ENCODE data around the gene ADK. TPM values are rescaled to one million over a fixed set of nuclear protein-coding genes. Genes with fewer than 3 reads are reported as not detected.

The ADK gene
- total and polyA plus RNA-seq, 2 of the 13 experiments (the other 11 are each of a cell fraction or from before 2014, with no cell fraction given): 48.6 to 79.1 TPM

DNA sequence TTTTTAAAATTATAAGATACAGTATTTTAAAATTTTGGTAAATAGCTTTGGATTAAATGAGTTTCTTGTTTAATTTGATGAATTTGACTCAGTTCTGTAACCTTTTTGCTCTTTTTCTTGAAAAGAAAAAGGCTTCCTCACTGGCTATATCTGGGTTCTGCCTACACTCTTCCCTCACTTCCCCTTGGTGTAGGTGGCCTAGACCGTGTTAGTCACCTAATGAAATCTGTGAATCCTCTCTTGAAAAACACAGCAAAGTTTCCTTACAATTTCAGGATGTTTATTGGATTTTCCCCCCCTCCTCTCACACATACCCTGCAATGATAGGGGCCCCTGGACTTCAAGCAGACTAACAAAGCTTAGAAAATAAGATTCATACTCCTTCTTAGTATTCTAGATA lies 231.6 kb downstream of the ADK start:
- CTCF ChIA-PET (ENCODE audit: low intra/inter-chr PET ratio, low total read pairs): no interaction called here
- ATAC-seq (no peak), FAIRE-seq (no peak), DNase-seq (ENCODE audit: low spot score) (no peak)
- no peaks in the 10 kb centered on the region for H4K20me1 ChIP-seq (ENCODE audit: insufficient read depth, low read length)
- TF ChIP-seq, protein P1, sequence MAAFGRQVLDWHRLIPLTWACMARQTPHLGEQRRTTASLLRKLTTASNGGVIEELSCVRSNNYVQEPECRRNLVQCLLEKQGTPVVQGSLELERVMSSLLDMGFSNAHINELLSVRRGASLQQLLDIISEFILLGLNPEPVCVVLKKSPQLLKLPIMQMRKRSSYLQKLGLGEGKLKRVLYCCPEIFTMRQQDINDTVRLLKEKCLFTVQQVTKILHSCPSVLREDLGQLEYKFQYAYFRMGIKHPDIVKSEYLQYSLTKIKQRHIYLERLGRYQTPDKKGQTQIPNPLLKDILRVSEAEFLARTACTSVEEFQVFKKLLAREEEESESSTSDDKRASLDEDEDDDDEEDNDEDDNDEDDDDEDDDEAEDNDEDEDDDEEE (CRISPR knock-in tag; IDR thresholded peaks at IDR 0.05): no peak
- TF ChIP-seq, protein P2, sequence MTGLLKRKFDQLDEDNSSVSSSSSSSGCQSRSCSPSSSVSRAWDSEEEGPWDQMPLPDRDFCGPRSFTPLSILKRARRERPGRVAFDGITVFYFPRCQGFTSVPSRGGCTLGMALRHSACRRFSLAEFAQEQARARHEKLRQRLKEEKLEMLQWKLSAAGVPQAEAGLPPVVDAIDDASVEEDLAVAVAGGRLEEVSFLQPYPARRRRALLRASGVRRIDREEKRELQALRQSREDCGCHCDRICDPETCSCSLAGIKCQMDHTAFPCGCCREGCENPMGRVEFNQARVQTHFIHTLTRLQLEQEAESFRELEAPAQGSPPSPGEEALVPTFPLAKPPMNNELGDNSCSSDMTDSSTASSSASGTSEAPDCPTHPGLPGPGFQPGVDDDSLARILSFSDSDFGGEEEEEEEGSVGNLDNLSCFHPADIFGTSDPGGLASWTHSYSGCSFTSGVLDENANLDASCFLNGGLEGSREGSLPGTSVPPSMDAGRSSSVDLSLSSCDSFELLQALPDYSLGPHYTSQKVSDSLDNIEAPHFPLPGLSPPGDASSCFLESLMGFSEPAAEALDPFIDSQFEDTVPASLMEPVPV (CRISPR knock-in tag; IDR thresholded peaks at IDR 0.05): no peak
- TF ChIP-seq ZNF34 (CRISPR knock-in tag; IDR thresholded peaks at IDR 0.05; ENCODE audit: borderline replicate concordance): no peak
- no peak for TF ChIP-seq ZFAT (CRISPR knock-in tag; conservative IDR thresholded peaks at IDR 0.05)
- TF ChIP-seq ZNF180 (CRISPR knock-in tag; IDR thresholded peaks at IDR 0.05; ENCODE audit: borderline replicate concordance, low read depth): no peak
- TF ChIP-seq, protein P3, sequence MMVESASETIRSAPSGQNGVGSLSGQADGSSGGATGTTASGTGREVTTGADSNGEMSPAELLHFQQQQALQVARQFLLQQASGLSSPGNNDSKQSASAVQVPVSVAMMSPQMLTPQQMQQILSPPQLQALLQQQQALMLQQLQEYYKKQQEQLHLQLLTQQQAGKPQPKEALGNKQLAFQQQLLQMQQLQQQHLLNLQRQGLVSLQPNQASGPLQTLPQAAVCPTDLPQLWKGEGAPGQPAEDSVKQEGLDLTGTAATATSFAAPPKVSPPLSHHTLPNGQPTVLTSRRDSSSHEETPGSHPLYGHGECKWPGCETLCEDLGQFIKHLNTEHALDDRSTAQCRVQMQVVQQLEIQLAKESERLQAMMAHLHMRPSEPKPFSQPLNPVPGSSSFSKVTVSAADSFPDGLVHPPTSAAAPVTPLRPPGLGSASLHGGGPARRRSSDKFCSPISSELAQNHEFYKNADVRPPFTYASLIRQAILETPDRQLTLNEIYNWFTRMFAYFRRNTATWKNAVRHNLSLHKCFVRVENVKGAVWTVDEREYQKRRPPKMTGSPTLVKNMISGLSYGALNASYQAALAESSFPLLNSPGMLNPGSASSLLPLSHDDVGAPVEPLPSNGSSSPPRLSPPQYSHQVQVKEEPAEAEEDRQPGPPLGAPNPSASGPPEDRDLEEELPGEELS (CRISPR knock-in tag; IDR thresholded peaks at IDR 0.05): no peak
- no peak for TF ChIP-seq ZNF317 (CRISPR knock-in tag; IDR thresholded peaks at IDR 0.05)
- TF ChIP-seq PPARG (CRISPR knock-in tag; conservative IDR thresholded peaks at IDR 0.05): no peak
- TF ChIP-seq, protein P4, sequence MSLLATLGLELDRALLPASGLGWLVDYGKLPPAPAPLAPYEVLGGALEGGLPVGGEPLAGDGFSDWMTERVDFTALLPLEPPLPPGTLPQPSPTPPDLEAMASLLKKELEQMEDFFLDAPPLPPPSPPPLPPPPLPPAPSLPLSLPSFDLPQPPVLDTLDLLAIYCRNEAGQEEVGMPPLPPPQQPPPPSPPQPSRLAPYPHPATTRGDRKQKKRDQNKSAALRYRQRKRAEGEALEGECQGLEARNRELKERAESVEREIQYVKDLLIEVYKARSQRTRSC (CRISPR knock-in tag; IDR thresholded peaks at IDR 0.05; ENCODE audit: low read depth): no peak
- TF ChIP-seq, protein P5, sequence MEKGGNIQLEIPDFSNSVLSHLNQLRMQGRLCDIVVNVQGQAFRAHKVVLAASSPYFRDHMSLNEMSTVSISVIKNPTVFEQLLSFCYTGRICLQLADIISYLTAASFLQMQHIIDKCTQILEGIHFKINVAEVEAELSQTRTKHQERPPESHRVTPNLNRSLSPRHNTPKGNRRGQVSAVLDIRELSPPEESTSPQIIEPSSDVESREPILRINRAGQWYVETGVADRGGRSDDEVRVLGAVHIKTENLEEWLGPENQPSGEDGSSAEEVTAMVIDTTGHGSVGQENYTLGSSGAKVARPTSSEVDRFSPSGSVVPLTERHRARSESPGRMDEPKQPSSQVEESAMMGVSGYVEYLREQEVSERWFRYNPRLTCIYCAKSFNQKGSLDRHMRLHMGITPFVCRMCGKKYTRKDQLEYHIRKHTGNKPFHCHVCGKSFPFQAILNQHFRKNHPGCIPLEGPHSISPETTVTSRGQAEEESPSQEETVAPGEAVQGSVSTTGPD (CRISPR knock-in tag; IDR thresholded peaks at IDR 0.05): no peak
- TF ChIP-seq, protein P6, sequence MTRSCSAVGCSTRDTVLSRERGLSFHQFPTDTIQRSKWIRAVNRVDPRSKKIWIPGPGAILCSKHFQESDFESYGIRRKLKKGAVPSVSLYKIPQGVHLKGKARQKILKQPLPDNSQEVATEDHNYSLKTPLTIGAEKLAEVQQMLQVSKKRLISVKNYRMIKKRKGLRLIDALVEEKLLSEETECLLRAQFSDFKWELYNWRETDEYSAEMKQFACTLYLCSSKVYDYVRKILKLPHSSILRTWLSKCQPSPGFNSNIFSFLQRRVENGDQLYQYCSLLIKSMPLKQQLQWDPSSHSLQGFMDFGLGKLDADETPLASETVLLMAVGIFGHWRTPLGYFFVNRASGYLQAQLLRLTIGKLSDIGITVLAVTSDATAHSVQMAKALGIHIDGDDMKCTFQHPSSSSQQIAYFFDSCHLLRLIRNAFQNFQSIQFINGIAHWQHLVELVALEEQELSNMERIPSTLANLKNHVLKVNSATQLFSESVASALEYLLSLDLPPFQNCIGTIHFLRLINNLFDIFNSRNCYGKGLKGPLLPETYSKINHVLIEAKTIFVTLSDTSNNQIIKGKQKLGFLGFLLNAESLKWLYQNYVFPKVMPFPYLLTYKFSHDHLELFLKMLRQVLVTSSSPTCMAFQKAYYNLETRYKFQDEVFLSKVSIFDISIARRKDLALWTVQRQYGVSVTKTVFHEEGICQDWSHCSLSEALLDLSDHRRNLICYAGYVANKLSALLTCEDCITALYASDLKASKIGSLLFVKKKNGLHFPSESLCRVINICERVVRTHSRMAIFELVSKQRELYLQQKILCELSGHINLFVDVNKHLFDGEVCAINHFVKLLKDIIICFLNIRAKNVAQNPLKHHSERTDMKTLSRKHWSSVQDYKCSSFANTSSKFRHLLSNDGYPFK (CRISPR knock-in tag; IDR thresholded peaks at IDR 0.05; ENCODE audit: borderline replicate concordance): no peak
- TF ChIP-seq PITX1 (CRISPR knock-in tag; IDR thresholded peaks at IDR 0.05): no peak
- 85% methylated on average over 1 of the region's 1 CpG for WGBS (ENCODE audit: low lambda C conversion rate)
- intact Hi-C loops (cut with micrococcal nuclease; ENCODE audit: unreplicated experiment): no loop called here
- no peaks in the 10 kb centered on the region for H3K27me3 ChIP-seq (ENCODE audit: control insufficient read depth in 1 of 2, insufficient read depth in 2 of 2, low read length in 2 of 2)
- H3K9me3 ChIP-seq (ENCODE audit: low read length): no peaks in the 10 kb centered on the region
- H3K4me2 ChIP-seq (ENCODE audit: low read depth, low read length): no peak overlapping the region
- BruUV-seq (replicated peaks): no TSS peak
- H3K4me3 ChIP-seq (replicated peaks in 1 of 3; ENCODE audit: insufficient read depth in 1 of 3, low read depth in 2 of 3, low read length in 3 of 3): no peak overlapping the region
- H3K4me1 ChIP-seq (ENCODE audit: insufficient read depth, low read length): peaks cover 11% of the 10 kb centered on the region
- no peak overlapping the region for H3K27ac ChIP-seq (ENCODE audit: extremely low read length, insufficient read depth, low read length)
- H3K9ac ChIP-seq (ENCODE audit: insufficient read depth, low read depth, low read length): no peak overlapping the region
- no peaks in the 10 kb centered on the region for H3K36me3 ChIP-seq (replicated peaks in 1 of 2; ENCODE audit: control insufficient read depth in 1 of 2, insufficient read depth in 2 of 2, low read length in 2 of 2)
- in situ Hi-C loops (cut with HindIII; ENCODE audit: extremely low pct_ligation_motif_present, low pct_unique_long_range_greater_than_20kb): no loop called here
- no peak overlapping the region for H2AFZ ChIP-seq (ENCODE audit: low read length)
- H3K79me2 ChIP-seq (ENCODE audit: insufficient read depth, low read length): peaks cover 2% of the 10 kb centered on the region
- POLR2A ChIA-PET: no interaction called here
